ENCODE data around the gene PLA2G6.
A peak's percentile ranks its signal among the peaks of the same experiment; 100 is the strongest.

The PLA2G6 gene

GRCh38 chr22:38069372-38070249, 112.0 kb downstream of the PLA2G6 start:
- H3K4me1 ChIP-seq (ENCODE audit: control insufficient read depth, insufficient read depth, low read length), result no peaks in the 10 kb centered on the region
- H3K4me3 ChIP-seq (ENCODE audit: low read depth, low read length), result no peak overlapping the region
- no peak overlapping the region for H3K27ac ChIP-seq (ENCODE audit: extremely low read depth, low read depth, low read length)
- 0 out of 2 replicates have a peak, but pooled peaks have one; percentile 29 for TF ChIP-seq SCRT1 (tag by site-specific recombination; IDR thresholded peaks at IDR 0.05; ENCODE audit: borderline replicate concordance)
- peak; percentile 25 for TF ChIP-seq ZNF654 (tag by site-specific recombination; IDR thresholded peaks at IDR 0.05; ENCODE audit: low read depth)
- no peak for TF ChIP-seq ZBTB17 (tag by site-specific recombination; IDR thresholded peaks at IDR 0.05)
- peak; percentile 70 for TF ChIP-seq SCRT2 (tag by site-specific recombination; IDR thresholded peaks at IDR 0.05)
- TF ChIP-seq CTCF (tag by site-specific recombination; IDR thresholded peaks at IDR 0.05), result peak; percentile 46; the same call in 1 of the 2 replicates
- 0 out of 2 replicates have a peak, but pooled peaks have one; percentile 29 for TF ChIP-seq ZNF2 (tag by site-specific recombination; IDR thresholded peaks at IDR 0.05)
- no peak for TF ChIP-seq SP2 (tag by site-specific recombination; IDR thresholded peaks at IDR 0.05)
- peaks cover 10 to 93% of the 10 kb centered on the region in 2 experiments for H3K36me3 ChIP-seq (ENCODE audit: control insufficient read depth in 2 of 2, insufficient read depth in 1 of 2, low read length in 2 of 2)
- ChIA-PET POLR2A (no interaction called here), CTCF (interaction anchor here (0.6 to 2.5 kb wide), 8 partner anchors 10 to 415 kb away, joined by 3 to 11 read pairs (median 3); partner anchors contain the start of gene PICK1)
- H3K9me3 ChIP-seq (ENCODE audit: control insufficient read depth, insufficient read depth, low read depth, low read length), result no peaks in the 10 kb centered on the region

- H3K4me1 ChIP-seq (ENCODE audit: control insufficient read depth, insufficient read depth, low read length), result no peaks in the 10 kb centered on the region
- H3K27ac ChIP-seq (ENCODE audit: extremely low read depth, low read depth, low read length), result no peak overlapping the region
- H3K9me3 ChIP-seq (ENCODE audit: control insufficient read depth, insufficient read depth, low read depth, low read length), result no peaks in the 10 kb centered on the region
- H3K36me3 ChIP-seq (ENCODE audit: control insufficient read depth in 2 of 2, insufficient read depth in 1 of 2, low read length in 2 of 2), result peaks cover 18 to 92% of the 10 kb centered on the region in 2 experiments
- H3K4me3 ChIP-seq (ENCODE audit: low read depth, low read length), result no peak overlapping the region
- TF ChIP-seq, protein P1, sequence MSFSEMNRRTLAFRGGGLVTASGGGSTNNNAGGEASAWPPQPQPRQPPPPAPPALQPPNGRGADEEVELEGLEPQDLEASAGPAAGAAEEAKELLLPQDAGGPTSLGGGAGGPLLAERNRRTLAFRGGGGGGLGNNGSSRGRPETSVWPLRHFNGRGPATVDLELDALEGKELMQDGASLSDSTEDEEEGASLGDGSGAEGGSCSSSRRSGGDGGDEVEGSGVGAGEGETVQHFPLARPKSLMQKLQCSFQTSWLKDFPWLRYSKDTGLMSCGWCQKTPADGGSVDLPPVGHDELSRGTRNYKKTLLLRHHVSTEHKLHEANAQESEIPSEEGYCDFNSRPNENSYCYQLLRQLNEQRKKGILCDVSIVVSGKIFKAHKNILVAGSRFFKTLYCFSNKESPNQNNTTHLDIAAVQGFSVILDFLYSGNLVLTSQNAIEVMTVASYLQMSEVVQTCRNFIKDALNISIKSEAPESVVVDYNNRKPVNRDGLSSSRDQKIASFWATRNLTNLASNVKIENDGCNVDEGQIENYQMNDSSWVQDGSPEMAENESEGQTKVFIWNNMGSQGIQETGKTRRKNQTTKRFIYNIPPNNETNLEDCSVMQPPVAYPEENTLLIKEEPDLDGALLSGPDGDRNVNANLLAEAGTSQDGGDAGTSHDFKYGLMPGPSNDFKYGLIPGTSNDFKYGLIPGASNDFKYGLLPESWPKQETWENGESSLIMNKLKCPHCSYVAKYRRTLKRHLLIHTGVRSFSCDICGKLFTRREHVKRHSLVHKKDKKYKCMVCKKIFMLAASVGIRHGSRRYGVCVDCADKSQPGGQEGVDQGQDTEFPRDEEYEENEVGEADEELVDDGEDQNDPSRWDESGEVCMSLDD (tag by site-specific recombination; IDR thresholded peaks at IDR 0.05), result no peak
- TF ChIP-seq GLIS1 (tag by site-specific recombination; IDR thresholded peaks at IDR 0.05) (peak; percentile 22; the same call in 1 of the 2 replicates), ZNF221 (tag by site-specific recombination; IDR thresholded peaks at IDR 0.05; ENCODE audit: borderline replicate concordance) (no peak), ZFP41 (tag by site-specific recombination; IDR thresholded peaks at IDR 0.05; ENCODE audit: borderline replicate concordance) (no peak), ZNF211 (tag by site-specific recombination; IDR thresholded peaks at IDR 0.05; ENCODE audit: low read depth) (no peak), ZSCAN23 (tag by site-specific recombination; IDR thresholded peaks at IDR 0.05) (no peak)
- POLR2A ChIA-PET, result no interaction called here
- CTCF ChIA-PET, result interaction anchor here (0.6 to 2.5 kb wide), 9 partner anchors 9 to 74 kb away, joined by 3 to 11 read pairs (median 4); partner anchors contain the start of gene PICK1
Observed at GRCh38 chr22:38068641-38069371, 112.8 kb downstream of the PLA2G6 start.

DNA sequence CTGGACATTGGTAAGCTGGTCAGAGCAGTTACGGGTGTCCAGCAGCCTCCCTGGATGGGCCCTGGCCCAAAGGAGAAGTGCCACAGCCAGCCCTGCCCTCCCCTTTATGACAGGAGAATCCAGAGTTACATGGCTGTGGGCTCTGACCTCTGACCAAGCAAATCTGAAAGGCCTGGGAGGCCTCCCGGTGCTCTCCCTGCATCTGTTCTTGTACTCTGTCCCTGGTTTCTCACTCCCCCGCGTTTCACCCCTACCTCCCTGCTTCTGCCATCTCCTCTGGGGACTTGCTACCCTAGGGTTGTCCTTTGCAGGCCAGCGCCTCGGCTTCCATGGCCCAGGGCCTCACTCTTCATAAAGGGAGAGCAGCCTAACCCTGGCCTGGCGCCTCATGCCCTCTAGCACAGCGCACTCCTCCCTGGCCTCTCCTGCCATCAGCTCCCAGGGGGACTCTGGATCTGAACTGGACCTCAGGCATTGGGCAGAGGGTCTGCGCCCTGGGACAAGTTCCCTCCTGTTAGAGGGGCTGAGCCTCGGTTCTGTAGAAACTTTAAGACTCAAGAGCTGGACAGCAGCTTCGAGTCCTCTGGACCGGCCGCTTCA, 113.8 kb downstream of the PLA2G6 start:
- TF ChIP-seq REST (tag by site-specific recombination; IDR thresholded peaks at IDR 0.05) (0 out of 2 replicates have a peak, but pooled peaks have one; percentile 22), ZNF571 (tag by site-specific recombination; IDR thresholded peaks at IDR 0.05) (no peak)
- H3K4me3 ChIP-seq (ENCODE audit: low read depth, low read length), result no peak overlapping the region
- peaks cover 28 to 91% of the 10 kb centered on the region in 2 experiments for H3K36me3 ChIP-seq (ENCODE audit: control insufficient read depth in 2 of 2, insufficient read depth in 1 of 2, low read length in 2 of 2)
- no peak overlapping the region for H3K27ac ChIP-seq (ENCODE audit: extremely low read depth, low read depth, low read length)
- no peaks in the 10 kb centered on the region for H3K4me1 ChIP-seq (ENCODE audit: control insufficient read depth, insufficient read depth, low read length)
- no peaks in the 10 kb centered on the region for H3K9me3 ChIP-seq (ENCODE audit: control insufficient read depth, insufficient read depth, low read depth, low read length)
- CTCF ChIA-PET, result interaction anchor here (0.6 to 2.5 kb wide), 6 partner anchors 11 to 698 kb away, joined by 3 to 11 read pairs (median 4); partner anchors contain the start of gene PICK1
- POLR2A ChIA-PET, result interaction anchor here (0.7 kb wide), 1 partner anchor 1539 kb away, joined by 3 read pairs; no protein-coding TSS in a partner anchor
